Loucy (cell line): Measurements from ENCODE around the gene TMEM42.

Experiments used
- H2AFZ ChIP-seq: fragments of 200-600 bp; sonication (generic); 2 replicates; pipeline ENCODE4 v1.6.0; 2016; ENCODE audit warnings: antibody characterized with exemption, mild to moderate bottlenecking, low read length, moderate library complexity
- H3F3A ChIP-seq: fragments of 200-600 bp; 2 replicates; pipeline ENCODE4 v1.6.0; 2016; ENCODE audit warnings: antibody characterized with exemption, low read depth, mild to moderate bottlenecking
- H3K27me3 ChIP-seq: fragments of 200-600 bp; sonication (generic); 2 replicates; pipeline ENCODE4 v1.6.1; 2014; ENCODE audit warnings: low read length, mild to moderate bottlenecking; ENCODE audit not compliant: insufficient read depth, poor library complexity, severe bottlenecking
- H3K36me3 ChIP-seq: fragments of 200-600 bp; sonication (generic); 2 replicates; pipeline ENCODE4 v1.6.1; 2016; ENCODE audit warnings: low read length; ENCODE audit not compliant: insufficient read depth
- H3K4me1 ChIP-seq: fragments of 200-600 bp; sonication (generic); 2 replicates; pipeline ENCODE4 v1.5.1; 2014; ENCODE audit warnings: low read length, mild to moderate bottlenecking; ENCODE audit not compliant: insufficient read depth, poor library complexity, severe bottlenecking
- H3K4me2 ChIP-seq: fragments of 200-600 bp; sonication (generic); 2 replicates; pipeline ENCODE4 v1.6.0; 2014; ENCODE audit warnings: antibody characterized with exemption, low read length, low read depth, mild to moderate bottlenecking; ENCODE audit not compliant: poor library complexity, severe bottlenecking
- H3K4me3 ChIP-seq: fragments of 200-600 bp; sonication (generic); 2 replicates; pipeline ENCODE4 v1.5.1; 2014; ENCODE audit warnings: low read length, mild to moderate bottlenecking, mixed read lengths; ENCODE audit not compliant: poor library complexity, severe bottlenecking
- H3K79me2 ChIP-seq: fragments of 200-600 bp; sonication (generic); 2 replicates; pipeline ENCODE4 v1.6.1; 2014; ENCODE audit warnings: low read length; ENCODE audit not compliant: insufficient read depth
- H3K9ac ChIP-seq: fragments of 200-600 bp; sonication (generic); 2 replicates; pipeline ENCODE4 v1.6.0; 2014; ENCODE audit warnings: mild to moderate bottlenecking, low read depth, low read length, moderate library complexity; ENCODE audit not compliant: poor library complexity, severe bottlenecking
- H3K9me2 ChIP-seq: fragments of 200-600 bp; sonication (generic); replicated peaks from 2 replicates; pipeline ENCODE4 v1.6.1; 2016; ENCODE audit warnings: low read depth, low read length, mixed read lengths
- H3K9me3 ChIP-seq: fragments of 200-600 bp; sonication (generic); 2 replicates; pipeline ENCODE4 v1.6.1; 2014; ENCODE audit warnings: mild to moderate bottlenecking, antibody characterized with exemption, low read length, low read depth; ENCODE audit not compliant: insufficient read depth
- H4K20me1 ChIP-seq: fragments of 200-600 bp; sonication (generic); 2 replicates; pipeline ENCODE4 v1.6.0; 2014; ENCODE audit warnings: antibody characterized with exemption, low read length, mild to moderate bottlenecking; ENCODE audit not compliant: insufficient read depth, poor library complexity, severe bottlenecking
- EZH2phosphoT487 ChIP-seq: fragments of 200-600 bp; IDR thresholded peaks from 2 replicates; pipeline ENCODE4 v1.6.1; 2018; ENCODE audit warnings: antibody characterized with exemption, mild to moderate bottlenecking, moderate library complexity, borderline replicate concordance
- TF ChIP-seq, protein P1 (sequence below): fragments of 200-600 bp; sonication (generic); conservative IDR thresholded peaks from 2 replicates; pipeline ENCODE4 v1.5.1; 2014; ENCODE audit warnings: mild to moderate bottlenecking, antibody characterized with exemption, low read length

Gene TMEM42

GRCh38 chr3:44835684-44836083 is 26.0 kb upstream of the TMEM42 start:
- H3K36me3 ChIP-seq = peaks cover 86% of the 10 kb centered on the region
- peaks cover 17% of the 10 kb centered on the region for H3K9me3 ChIP-seq
- H3K4me1 ChIP-seq = no peaks in the 10 kb centered on the region
- no peak overlapping the region for H3K4me2 ChIP-seq
- H3K4me3 ChIP-seq = no peak overlapping the region
- no peak overlapping the region for H3K9ac ChIP-seq
- no peaks in the 10 kb centered on the region for H3F3A ChIP-seq
- no peaks in the 10 kb centered on the region for H3K79me2 ChIP-seq
- no peaks in the 10 kb centered on the region for H3K9me2 ChIP-seq
- H2AFZ ChIP-seq = no peak overlapping the region
- TF ChIP-seq EZH2phosphoT487 = no peak
- TF ChIP-seq, protein P1, sequence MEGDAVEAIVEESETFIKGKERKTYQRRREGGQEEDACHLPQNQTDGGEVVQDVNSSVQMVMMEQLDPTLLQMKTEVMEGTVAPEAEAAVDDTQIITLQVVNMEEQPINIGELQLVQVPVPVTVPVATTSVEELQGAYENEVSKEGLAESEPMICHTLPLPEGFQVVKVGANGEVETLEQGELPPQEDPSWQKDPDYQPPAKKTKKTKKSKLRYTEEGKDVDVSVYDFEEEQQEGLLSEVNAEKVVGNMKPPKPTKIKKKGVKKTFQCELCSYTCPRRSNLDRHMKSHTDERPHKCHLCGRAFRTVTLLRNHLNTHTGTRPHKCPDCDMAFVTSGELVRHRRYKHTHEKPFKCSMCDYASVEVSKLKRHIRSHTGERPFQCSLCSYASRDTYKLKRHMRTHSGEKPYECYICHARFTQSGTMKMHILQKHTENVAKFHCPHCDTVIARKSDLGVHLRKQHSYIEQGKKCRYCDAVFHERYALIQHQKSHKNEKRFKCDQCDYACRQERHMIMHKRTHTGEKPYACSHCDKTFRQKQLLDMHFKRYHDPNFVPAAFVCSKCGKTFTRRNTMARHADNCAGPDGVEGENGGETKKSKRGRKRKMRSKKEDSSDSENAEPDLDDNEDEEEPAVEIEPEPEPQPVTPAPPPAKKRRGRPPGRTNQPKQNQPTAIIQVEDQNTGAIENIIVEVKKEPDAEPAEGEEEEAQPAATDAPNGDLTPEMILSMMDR = no peak
- no peaks in the 10 kb centered on the region for H4K20me1 ChIP-seq
- H3K27me3 ChIP-seq = peaks cover 4% of the 10 kb centered on the region

GRCh38 chr3:44842376-44842775 is 19.3 kb upstream of the TMEM42 start:
- no peak for TF ChIP-seq EZH2phosphoT487
- TF ChIP-seq, protein P1 = no peak
- H2AFZ ChIP-seq = no peak overlapping the region
- H3F3A ChIP-seq = no peaks in the 10 kb centered on the region
- no peaks in the 10 kb centered on the region for H3K4me1 ChIP-seq
- no peak overlapping the region for H3K4me3 ChIP-seq
- no peaks in the 10 kb centered on the region for H3K79me2 ChIP-seq
- no peak overlapping the region for H3K4me2 ChIP-seq
- H4K20me1 ChIP-seq = no peaks in the 10 kb centered on the region
- H3K27me3 ChIP-seq = no peaks in the 10 kb centered on the region
- H3K36me3 ChIP-seq = peaks cover 94% of the 10 kb centered on the region
- H3K9ac ChIP-seq = no peak overlapping the region
- H3K9me3 ChIP-seq = no peaks in the 10 kb centered on the region
- no peaks in the 10 kb centered on the region for H3K9me2 ChIP-seq

DNA sequence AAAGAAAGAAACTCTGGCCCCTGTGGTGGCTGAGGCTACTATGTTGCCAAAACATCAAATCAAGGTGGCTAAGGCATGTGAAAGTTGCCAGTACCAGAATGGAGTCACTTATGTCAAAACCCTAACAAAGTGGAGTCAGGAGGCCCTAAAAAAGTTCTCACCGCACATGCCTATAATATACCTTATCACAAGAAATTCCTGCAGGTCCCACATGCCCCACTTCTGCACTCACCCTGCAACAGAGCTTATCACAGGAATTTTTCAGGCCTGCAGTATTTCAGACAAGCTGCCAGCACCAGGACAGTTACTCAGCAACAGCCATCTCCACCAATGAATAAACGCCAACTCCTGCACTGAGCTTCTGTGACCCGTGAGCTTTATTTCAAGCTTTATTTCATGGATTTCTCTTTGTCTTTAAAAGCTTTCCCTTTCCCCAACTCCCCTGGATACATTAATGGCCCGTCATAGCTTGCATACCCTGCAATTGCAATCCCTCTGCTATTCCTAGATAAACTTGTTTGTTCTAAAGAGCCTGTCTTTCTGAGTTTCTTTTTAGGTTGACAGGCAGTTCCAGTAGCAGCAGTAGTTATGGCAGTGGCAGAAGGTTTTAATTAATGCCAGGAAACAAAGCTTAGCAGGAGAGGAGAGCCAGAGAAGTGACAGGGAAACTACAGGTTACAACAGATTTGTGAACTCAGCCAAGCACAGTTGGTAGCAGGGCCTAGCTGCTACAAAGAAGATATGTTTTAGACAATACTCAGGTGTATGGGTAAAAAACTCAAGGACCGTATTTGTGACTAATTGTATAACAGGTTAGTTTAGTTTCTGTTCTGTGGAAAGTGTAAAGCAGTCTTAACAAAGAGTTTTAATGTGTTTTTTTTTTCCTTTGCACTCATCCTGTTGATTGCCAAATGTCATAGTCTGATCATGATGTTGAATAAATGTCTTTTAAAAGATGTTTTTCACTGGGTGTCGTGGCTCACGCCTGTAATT is 15.9 kb upstream of the TMEM42 start:
- Histone ChIP-seq H3F3A (no peaks in the 10 kb centered on the region), H3K4me2 (no peak overlapping the region), H3K36me3 (peaks cover 88% of the 10 kb centered on the region), H3K4me3 (no peak overlapping the region), H3K79me2 (no peaks in the 10 kb centered on the region), H3K9ac (no peak overlapping the region), H3K9me2 (no peaks in the 10 kb centered on the region), H3K9me3 (no peaks in the 10 kb centered on the region), H2AFZ (no peak overlapping the region), H3K4me1 (no peaks in the 10 kb centered on the region), H3K27me3 (no peaks in the 10 kb centered on the region), H4K20me1 (no peaks in the 10 kb centered on the region)
- TF ChIP-seq, protein P1 = no peak
- TF ChIP-seq EZH2phosphoT487 = no peak
